BJ (cell line): ENCODE data around the gene TBX4. TPM values are rescaled to one million over a fixed set of nuclear protein-coding genes. Genes with fewer than 3 reads are reported as not detected.

Experiments
- CTCF ChIA-PET: fragments of 350-600 bp; formaldehyde crosslinking; extraction: SDS; loops from one replicate; lab custom pipeline; 2021; ENCODE audit warnings: antibody characterized with exemption, inconsistent platforms; lab: Yijun Ruan, JAX
- POLR2A ChIA-PET: fragments of 300-600 bp; sonication (Branson Sonifier 250); formaldehyde crosslinking; extraction: SDS; loops from one replicate; lab custom pipeline; 2021; ENCODE audit warnings: antibody characterized with exemption; lab: Charles Lee
- DNase-seq: peaks from one replicate; pipeline ENCODE4 v3.0.0-alpha.2; 2011; ENCODE audit warnings: low read depth
- H3K27me3 ChIP-seq: 2 replicates; pipeline ENCODE4 v1.6.0; 2011; ENCODE audit warnings: low read length; ENCODE audit not compliant: control insufficient read depth, insufficient read depth
- H3K36me3 ChIP-seq: 2 replicates; pipeline ENCODE4 v1.5.1; 2011; ENCODE audit warnings: low read length; ENCODE audit not compliant: control insufficient read depth, insufficient read depth
- H3K4me3 ChIP-seq: 2 replicates; pipeline ENCODE4 v1.5.1; 2011; ENCODE audit warnings: low read depth, mild to moderate bottlenecking, control low read depth, low read length
- polyA plus RNA-seq: library from polyadenylated mRNA; depleted of rRNA; stranded (reverse); fragments of >200 nt; gene quantifications from 2 replicates; pipeline ENCODE4 v1.2.3, GENCODE V29; 2011
- TF ChIP-seq, protein P1 (sequence below): IDR thresholded peaks from 2 replicates; pipeline ENCODE4 v1.5.1; 2011; ENCODE audit warnings: low read depth, mild to moderate bottlenecking, control low read depth, inconsistent platforms, low read length, moderate library complexity; ENCODE audit not compliant: insufficient read depth

TBX4 gene
- polyA plus RNA-seq, 1 experiment: 3.7 TPM

DNA sequence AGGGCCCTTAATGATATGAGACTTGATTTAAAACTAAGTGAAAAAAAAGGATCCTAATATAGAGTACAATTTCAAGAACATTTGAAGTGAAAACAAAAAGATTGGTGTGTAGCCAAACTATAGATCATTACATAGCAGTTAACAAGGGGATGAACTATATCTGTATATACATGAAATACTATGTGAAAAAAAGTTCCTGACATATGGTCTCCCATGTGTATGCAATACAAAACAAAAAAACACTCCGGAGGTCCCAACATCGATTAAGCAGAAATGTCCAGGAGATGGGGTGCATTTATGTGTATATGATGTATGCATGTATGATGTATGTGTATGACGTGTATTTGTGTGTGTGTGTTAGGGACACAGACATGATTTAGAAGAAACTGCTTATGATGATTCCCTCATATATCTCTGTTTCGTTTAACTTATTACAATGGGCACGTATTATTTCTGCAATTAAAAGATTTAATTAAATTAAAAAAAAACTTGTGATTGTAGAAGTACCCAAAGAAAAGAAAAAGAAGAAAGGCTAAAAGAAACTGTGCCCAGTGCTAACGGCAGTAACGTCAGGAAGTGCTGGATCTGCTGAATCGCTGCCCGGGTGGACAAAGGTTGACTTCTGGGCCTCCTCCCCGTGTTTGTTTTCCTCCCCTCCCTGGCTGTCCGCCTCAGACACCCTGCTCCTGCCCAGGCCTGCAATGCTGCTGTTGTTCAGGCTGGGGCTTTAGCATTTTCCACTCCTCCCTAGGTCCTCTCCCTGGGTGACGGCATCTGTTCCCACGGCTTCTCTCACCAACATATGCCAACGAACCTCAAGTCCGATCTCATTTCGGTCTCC, 36.9 kb downstream of the TBX4 start:
- H3K4me3 ChIP-seq: no peak overlapping the region
- POLR2A ChIA-PET: no interaction called here
- no peak for DNase-seq
- CTCF ChIA-PET: interaction anchor here (1.6 kb wide), 1 partner anchor 63 kb away, joined by 4 read pairs; no protein-coding TSS in a partner anchor
- TF ChIP-seq, protein P1, sequence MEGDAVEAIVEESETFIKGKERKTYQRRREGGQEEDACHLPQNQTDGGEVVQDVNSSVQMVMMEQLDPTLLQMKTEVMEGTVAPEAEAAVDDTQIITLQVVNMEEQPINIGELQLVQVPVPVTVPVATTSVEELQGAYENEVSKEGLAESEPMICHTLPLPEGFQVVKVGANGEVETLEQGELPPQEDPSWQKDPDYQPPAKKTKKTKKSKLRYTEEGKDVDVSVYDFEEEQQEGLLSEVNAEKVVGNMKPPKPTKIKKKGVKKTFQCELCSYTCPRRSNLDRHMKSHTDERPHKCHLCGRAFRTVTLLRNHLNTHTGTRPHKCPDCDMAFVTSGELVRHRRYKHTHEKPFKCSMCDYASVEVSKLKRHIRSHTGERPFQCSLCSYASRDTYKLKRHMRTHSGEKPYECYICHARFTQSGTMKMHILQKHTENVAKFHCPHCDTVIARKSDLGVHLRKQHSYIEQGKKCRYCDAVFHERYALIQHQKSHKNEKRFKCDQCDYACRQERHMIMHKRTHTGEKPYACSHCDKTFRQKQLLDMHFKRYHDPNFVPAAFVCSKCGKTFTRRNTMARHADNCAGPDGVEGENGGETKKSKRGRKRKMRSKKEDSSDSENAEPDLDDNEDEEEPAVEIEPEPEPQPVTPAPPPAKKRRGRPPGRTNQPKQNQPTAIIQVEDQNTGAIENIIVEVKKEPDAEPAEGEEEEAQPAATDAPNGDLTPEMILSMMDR: no peak
- H3K27me3 ChIP-seq: no peaks in the 10 kb centered on the region
- no peaks in the 10 kb centered on the region for H3K36me3 ChIP-seq

DNA sequence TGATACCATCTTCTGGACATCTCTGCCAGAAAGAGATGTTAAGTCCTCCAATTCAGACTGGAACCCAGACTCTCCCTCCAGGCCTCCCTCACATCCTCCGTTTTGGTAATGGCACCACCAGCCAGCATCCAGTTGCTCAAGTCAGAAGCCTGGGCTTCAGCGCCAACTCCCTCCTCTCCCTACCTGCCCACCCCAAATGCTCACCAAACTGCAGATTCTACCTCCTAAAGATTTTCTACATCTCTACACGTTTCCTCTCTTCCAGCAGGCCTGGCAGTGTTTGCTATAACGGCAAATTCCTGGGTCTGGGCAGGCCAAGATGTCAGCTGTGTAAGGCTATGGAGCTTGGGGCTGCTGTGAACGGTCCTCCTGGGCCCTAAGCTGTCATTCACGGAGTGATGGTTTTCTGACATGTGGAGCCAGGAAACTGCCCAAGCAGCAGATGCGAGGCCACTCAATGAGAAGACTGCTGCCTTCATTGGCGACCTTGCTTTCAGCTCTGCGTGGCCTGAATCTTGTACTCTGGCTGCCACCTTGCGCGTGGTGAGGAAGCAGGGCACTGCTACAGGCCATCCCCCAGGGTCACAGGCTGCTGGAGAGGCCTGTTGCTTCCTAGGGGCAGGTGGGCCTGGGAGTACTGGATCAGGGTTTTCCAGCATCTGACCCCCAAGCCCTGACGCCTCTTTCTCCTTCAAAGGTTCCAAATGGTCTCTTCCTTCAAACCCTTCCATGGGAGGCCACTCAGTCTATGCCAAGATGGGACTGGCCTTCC, 37.7 kb downstream of the TBX4 start:
- TF ChIP-seq, protein P1: no peak
- ChIA-PET POLR2A (no interaction called here), CTCF (interaction anchor here (1.6 kb wide), 1 partner anchor 64 kb away, joined by 4 read pairs; no protein-coding TSS in a partner anchor)
- DNase-seq: no peak
- H3K4me3 ChIP-seq: no peak overlapping the region
- H3K36me3 ChIP-seq: no peaks in the 10 kb centered on the region
- H3K27me3 ChIP-seq: no peaks in the 10 kb centered on the region

DNA sequence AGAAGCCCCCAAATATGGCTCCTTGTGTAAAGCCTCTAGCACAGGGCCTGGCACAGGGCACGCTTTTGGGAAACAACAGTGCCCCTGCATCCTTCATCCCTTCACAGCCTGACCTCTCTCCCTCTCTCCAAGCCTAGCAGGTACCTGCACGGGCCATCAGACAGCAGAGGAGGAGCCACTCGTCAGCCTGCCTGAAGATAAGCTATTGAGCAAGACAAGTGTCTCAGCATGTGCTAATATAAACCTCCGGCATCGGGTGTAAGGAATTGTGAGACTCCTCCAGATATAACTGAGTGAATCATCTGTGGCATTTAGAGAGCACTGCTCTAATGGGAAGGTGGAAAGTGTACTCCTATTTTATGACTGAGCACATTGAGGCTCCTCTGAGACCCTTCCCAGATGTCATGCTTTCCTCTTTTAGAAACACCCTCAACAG, 38.3 kb downstream of the TBX4 start:
- H3K27me3 ChIP-seq: no peaks in the 10 kb centered on the region
- H3K4me3 ChIP-seq: no peak overlapping the region
- ChIA-PET CTCF (interaction anchor here (1.1 to 1.6 kb wide), 2 partner anchors 60 to 64 kb away, joined by 3 to 4 read pairs; no protein-coding TSS in a partner anchor), POLR2A (interaction anchor here (0.6 kb wide), 1 partner anchor 10 kb away, joined by 4 read pairs; no protein-coding TSS in a partner anchor)
- H3K36me3 ChIP-seq: no peaks in the 10 kb centered on the region
- DNase-seq: peak; percentile 70
- TF ChIP-seq, protein P1: no peak

DNA sequence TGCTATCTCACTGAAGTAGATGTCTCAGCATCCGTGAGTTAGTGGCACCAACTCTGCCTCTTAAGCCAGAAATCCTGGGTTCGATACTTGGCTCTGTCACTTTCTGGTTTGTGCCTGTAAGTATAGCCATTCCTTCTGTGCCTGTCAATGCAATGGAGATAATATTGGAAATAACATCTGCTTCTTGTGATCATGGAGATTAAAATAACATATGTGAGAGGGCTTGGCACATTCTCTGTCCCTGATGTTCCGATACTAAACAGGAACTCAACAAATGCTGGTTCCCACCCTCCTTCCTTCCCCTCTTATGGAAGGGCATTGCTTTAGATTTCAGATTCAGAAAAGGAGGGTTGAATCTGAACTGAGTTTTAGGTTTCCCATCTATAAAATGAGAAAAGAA, 39.8 kb downstream of the TBX4 start:
- ChIA-PET POLR2A (no interaction called here), CTCF (interaction anchor here (1.0 kb wide), 1 partner anchor 47 kb away, joined by 3 read pairs; no protein-coding TSS in a partner anchor)
- Histone ChIP-seq H3K4me3 (no peak overlapping the region), H3K36me3 (no peaks in the 10 kb centered on the region), H3K27me3 (no peaks in the 10 kb centered on the region)
- no peak for DNase-seq
- TF ChIP-seq, protein P1: no peak
